B cell (primary cell): ENCODE data around the gene ACSM2A.

Experiments used
- EZH2 ChIP-seq: IDR thresholded peaks from 2 replicates; pipeline ENCODE4 v1.6.1; 2012; ENCODE audit warnings: borderline replicate concordance, low read depth, mild to moderate bottlenecking, moderate library complexity, low read length; ENCODE audit not compliant: insufficient read depth, poor library complexity, severe bottlenecking
- TF ChIP-seq, protein P1 (sequence below): fragments of 200-600 bp; IDR thresholded peaks from one replicate; pipeline ENCODE4 v1.8.0; 2022; ENCODE audit warnings: antibody characterized with exemption, mild to moderate bottlenecking

GRCh38 chr16:20402651-20403050 lies 48.7 kb upstream of the ACSM2A start:
- TF ChIP-seq, protein P1, sequence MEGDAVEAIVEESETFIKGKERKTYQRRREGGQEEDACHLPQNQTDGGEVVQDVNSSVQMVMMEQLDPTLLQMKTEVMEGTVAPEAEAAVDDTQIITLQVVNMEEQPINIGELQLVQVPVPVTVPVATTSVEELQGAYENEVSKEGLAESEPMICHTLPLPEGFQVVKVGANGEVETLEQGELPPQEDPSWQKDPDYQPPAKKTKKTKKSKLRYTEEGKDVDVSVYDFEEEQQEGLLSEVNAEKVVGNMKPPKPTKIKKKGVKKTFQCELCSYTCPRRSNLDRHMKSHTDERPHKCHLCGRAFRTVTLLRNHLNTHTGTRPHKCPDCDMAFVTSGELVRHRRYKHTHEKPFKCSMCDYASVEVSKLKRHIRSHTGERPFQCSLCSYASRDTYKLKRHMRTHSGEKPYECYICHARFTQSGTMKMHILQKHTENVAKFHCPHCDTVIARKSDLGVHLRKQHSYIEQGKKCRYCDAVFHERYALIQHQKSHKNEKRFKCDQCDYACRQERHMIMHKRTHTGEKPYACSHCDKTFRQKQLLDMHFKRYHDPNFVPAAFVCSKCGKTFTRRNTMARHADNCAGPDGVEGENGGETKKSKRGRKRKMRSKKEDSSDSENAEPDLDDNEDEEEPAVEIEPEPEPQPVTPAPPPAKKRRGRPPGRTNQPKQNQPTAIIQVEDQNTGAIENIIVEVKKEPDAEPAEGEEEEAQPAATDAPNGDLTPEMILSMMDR, result no peak
- TF ChIP-seq EZH2, result no peak
